IPS-15b (cell line): ENCODE results near the gene BCL2L2.
"Not testable (repeated sequence)": the region's sequence is repeated elsewhere in the genome, so short reads cannot be mapped to it uniquely, and the experiment has no call there.

ENCODE experiments used
- H3K27me3 ChIP-seq: one replicate; pipeline ENCODE4 v1.6.1; 2013; ENCODE audit warnings: low read length; ENCODE audit not compliant: control insufficient read depth, insufficient read depth
- H3K36me3 ChIP-seq: one replicate; pipeline ENCODE4 v1.6.1; 2013; ENCODE audit warnings: low read length; ENCODE audit not compliant: control insufficient read depth, insufficient read depth
- H3K4me1 ChIP-seq: one replicate; pipeline ENCODE4 v1.6.1; 2013; ENCODE audit warnings: mild to moderate bottlenecking, low read length; ENCODE audit not compliant: control insufficient read depth, insufficient read depth
- H3K4me3 ChIP-seq: one replicate; pipeline ENCODE4 v1.5.1; 2013; ENCODE audit warnings: low read depth, low read length
- H3K9ac ChIP-seq: one replicate; pipeline ENCODE4 v1.6.1; 2013; ENCODE audit warnings: low read depth, mild to moderate bottlenecking, low read length
- H3K9me3 ChIP-seq: one replicate; pipeline ENCODE4 v1.6.1; 2013; ENCODE audit warnings: mild to moderate bottlenecking, low read length; ENCODE audit not compliant: control insufficient read depth, insufficient read depth

Gene BCL2L2, protein sequence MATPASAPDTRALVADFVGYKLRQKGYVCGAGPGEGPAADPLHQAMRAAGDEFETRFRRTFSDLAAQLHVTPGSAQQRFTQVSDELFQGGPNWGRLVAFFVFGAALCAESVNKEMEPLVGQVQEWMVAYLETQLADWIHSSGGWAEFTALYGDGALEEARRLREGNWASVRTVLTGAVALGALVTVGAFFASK

DNA sequence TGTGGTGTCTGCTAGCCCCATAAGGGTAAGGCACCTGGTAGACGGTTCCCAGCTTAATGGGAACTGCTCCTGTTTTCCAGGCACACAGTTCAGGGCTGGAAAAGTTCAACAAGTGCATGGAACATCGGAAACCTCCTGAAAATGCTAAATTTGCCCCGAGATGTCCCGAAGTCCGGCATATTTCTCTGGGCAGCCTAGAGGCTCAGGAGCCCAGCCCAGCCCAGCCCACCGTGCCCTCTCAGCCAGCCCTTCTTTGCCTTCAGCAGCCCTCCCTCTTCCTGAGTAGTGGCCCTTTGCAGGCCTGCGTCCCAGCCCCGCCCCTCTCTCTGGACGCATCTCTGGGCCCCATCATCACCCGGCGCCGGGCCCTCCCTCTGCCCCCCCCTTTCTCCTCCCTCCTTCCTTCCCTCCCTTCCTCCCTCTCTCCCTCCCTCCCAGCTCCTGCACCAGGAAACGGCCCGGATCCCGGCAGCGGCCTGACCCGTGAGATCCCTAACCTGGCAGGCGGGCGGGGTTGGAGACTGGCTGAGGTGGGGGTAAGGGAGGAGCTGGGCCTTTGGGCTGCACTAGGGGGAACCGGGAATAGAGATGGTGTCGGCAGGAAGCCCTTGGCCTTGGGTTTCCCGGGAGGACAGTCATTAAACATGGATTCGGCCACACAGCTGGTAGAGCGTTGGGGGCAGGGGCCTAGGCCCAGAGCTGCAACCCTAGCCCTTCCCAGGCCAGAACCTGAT lies at the start of gene BCL2L2:
Gene BCL2L2 (plus strand): TSS at position 422 of the 734 bp plus-strand sequence. CDS start 935 bp downstream, outside the sequence.
- Histone ChIP-seq H3K4me1 (no peaks in the 10 kb centered on the region), H3K9ac (peak within 1 kb of the TSS; percentile 82), H3K27me3 (peaks cover 17% of the 10 kb centered on the region), H3K36me3 (peaks cover 6% of the 10 kb centered on the region), H3K9me3 (no peaks in the 10 kb centered on the region), H3K4me3 (peak within 1 kb of the TSS; percentile 85)

DNA sequence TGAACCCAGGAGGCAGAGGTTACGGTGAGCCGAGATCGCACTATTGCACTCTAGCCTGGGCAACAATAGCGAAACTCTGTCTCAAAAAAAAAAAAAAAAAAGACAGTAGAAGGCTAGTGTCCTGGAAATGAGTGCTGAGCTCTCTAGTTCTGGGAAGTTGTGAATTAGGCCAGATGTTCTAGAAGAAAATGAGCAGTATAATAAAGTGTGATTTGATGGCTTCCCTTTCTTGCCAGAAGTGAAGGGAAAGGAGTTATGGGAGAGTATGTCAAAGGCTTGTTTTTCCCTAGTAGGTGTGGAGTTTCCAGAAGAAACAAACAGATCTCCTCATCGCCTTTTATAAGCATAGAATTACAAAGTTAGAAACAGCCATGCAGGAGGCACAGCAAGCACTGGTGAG lies 48.4 kb upstream of the BCL2L2 start:
- H3K9ac ChIP-seq = no peak overlapping the region
- H3K9me3 ChIP-seq = no peaks in the 10 kb centered on the region
- no peaks in the 10 kb centered on the region for H3K27me3 ChIP-seq
- no peak overlapping the region for H3K4me3 ChIP-seq
- H3K4me1 ChIP-seq = peaks cover 1% of the 10 kb centered on the region
- H3K36me3 ChIP-seq = no peaks in the 10 kb centered on the region

DNA sequence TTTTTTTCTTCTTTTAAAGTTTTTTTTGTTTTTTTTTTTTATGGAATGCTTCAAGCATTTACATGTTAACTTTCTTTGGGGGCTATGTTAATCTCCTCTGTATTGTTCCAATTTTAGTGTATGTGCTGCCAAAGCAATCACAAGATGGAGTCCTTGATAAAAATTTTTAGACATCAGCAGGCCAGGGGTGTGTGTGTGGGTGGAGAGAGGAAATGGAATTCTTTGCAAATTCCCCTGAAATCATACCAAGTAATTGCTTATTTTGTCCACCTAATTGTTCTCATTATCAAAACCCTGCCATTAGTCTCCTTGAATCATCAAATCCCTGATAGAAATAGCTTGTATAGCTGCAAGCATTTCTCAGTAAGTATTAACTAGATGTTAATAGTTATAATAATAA lies 47.2 kb upstream of the BCL2L2 start:
- H3K36me3 ChIP-seq = no peaks in the 10 kb centered on the region
- H3K9ac ChIP-seq = no peak overlapping the region
- no peaks in the 10 kb centered on the region for H3K27me3 ChIP-seq
- no peaks in the 10 kb centered on the region for H3K4me1 ChIP-seq
- H3K4me3 ChIP-seq = no peak overlapping the region
- no peaks in the 10 kb centered on the region for H3K9me3 ChIP-seq

DNA sequence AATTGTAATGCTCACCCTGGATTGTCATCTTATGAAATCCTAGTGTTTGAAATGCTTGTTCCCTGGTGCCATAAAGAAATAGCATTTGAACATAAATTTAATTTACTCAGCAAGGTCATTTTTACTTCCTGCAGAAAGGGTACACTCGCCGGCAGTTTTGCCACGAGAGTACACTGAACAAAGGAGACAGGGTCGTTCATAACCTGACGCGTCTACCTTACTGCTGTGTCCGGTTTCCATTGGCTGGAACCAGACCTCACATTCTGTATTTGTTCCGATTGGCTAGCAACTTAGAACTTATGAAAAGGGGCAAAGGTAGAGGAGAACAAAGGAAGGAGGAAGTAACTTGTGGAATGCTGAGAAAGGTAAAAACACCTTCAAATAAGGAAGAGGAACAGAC lies 45.8 kb upstream of the BCL2L2 start:
- not testable (repeated sequence) for H3K9ac ChIP-seq, H3K9me3 ChIP-seq, H3K4me1 ChIP-seq, H3K4me3 ChIP-seq, H3K36me3 ChIP-seq, H3K27me3 ChIP-seq

DNA sequence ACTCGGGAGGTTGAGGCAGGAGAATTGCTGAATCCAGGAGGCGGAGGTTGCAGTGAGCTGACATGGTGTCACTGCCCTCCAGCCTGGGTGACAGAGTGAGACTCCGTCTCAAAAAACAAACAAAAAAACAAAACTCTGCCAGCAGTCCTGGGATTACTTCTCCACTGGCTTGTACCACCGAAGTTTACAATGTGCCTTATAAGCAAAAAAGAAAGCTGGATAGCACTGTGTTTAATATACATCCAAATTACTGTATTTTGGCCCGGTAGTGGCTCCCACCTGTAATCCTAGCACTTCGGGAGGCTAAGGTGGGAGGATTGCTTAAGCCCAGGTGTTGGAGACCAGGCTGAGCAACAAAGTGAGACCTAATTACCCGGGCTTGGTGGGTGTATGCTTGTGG lies 37.4 kb upstream of the BCL2L2 start:
- Histone ChIP-seq H3K36me3 (no peaks in the 10 kb centered on the region), H3K9me3 (no peaks in the 10 kb centered on the region), H3K27me3 (peaks cover 66% of the 10 kb centered on the region), H3K4me3 (no peak overlapping the region), H3K9ac (no peak overlapping the region), H3K4me1 (no peaks in the 10 kb centered on the region)

DNA sequence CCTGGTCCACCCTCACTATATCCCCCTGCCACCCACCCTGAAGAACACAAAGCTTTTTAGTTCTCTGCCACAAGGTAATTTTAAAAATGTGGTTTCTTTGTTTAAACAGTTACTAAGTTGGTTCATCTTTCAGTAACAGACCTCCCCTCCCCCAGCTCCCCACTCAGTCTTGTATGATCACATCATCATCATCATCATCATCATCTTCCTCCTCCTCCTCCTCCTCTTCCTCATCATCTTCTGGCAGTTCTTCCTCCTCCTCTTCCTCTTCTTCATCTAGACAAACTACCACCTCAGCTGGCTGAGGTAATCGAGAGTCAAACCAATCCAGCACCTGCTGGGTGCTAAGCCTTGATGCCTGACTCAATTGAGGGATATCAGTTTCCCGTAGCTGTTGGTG lies 31.2 kb upstream of the BCL2L2 start:
- H3K4me1 ChIP-seq = peaks cover 8% of the 10 kb centered on the region
- no peak overlapping the region for H3K9ac ChIP-seq
- no peaks in the 10 kb centered on the region for H3K36me3 ChIP-seq
- H3K27me3 ChIP-seq = peaks cover 79% of the 10 kb centered on the region
- H3K4me3 ChIP-seq = no peak overlapping the region
- no peaks in the 10 kb centered on the region for H3K9me3 ChIP-seq

DNA sequence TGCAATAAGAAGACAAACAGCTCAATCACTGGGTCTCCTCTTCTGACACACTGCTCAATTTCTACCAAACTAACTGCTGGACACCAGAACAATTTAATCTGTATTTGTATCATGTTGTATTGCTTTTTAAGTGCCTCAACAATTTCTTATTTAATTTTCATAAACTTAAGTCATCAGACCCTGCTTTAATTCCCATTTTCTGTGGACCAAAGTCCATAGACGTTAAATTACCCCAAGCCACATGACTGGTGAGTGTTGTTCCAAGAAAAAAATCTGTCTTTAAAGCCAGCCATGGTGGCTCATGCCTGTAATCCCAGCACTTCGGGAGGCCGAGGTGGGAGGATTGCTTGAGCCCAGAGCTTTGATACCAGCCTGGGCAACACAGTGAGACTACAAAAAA lies 29.4 kb upstream of the BCL2L2 start:
- Histone ChIP-seq H3K9ac (no peak overlapping the region), H3K36me3 (no peaks in the 10 kb centered on the region), H3K4me3 (no peak overlapping the region), H3K4me1 (peaks cover 9% of the 10 kb centered on the region), H3K27me3 (peaks cover 78% of the 10 kb centered on the region), H3K9me3 (no peaks in the 10 kb centered on the region)

DNA sequence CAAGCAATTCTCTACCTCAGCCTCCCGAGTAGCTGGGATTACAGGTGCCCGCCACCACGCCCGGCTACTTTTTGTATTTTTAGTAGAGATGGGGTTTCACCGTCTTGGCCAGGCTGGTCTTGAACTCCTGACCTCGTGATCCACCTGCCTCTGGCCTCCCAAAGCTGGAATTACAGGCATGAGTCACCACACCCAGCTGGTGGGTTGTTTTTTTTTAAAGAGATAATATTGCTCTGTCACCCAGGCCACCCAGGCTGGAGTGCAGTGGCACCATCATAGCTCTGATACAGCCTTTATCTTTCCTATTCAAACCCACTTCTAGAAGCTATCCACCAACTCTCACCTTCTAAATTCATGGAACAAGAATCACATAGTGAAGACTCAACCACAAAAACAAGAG lies 28.7 kb upstream of the BCL2L2 start:
- not testable (repeated sequence) for H3K4me3 ChIP-seq, H3K4me1 ChIP-seq, H3K9me3 ChIP-seq, H3K9ac ChIP-seq, H3K36me3 ChIP-seq
- peaks cover 79% of the 10 kb centered on the region for H3K27me3 ChIP-seq

DNA sequence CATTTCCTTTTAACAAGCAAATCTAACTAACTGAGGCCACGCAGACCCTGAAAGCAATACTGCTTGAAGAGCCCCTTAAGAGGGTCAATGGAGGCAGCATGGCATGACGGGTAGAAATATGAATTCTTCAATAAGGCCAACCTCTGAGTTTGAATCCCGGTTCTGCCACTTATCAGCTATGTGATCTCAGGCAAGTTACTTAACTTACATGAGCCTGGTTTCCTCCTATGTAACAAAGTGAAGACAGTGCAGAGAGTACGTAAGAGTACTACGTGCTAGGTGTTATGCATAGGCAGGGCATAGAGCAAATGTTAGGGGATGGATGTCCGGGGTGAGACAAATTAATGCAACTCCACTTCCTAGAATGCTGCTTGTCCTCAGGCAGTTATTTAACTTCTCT lies 25.4 kb upstream of the BCL2L2 start:
- peaks cover 70% of the 10 kb centered on the region for H3K27me3 ChIP-seq
- no peaks in the 10 kb centered on the region for H3K9me3 ChIP-seq
- no peak overlapping the region for H3K4me3 ChIP-seq
- no peaks in the 10 kb centered on the region for H3K36me3 ChIP-seq
- no peak overlapping the region for H3K9ac ChIP-seq
- peaks cover 9% of the 10 kb centered on the region for H3K4me1 ChIP-seq

DNA sequence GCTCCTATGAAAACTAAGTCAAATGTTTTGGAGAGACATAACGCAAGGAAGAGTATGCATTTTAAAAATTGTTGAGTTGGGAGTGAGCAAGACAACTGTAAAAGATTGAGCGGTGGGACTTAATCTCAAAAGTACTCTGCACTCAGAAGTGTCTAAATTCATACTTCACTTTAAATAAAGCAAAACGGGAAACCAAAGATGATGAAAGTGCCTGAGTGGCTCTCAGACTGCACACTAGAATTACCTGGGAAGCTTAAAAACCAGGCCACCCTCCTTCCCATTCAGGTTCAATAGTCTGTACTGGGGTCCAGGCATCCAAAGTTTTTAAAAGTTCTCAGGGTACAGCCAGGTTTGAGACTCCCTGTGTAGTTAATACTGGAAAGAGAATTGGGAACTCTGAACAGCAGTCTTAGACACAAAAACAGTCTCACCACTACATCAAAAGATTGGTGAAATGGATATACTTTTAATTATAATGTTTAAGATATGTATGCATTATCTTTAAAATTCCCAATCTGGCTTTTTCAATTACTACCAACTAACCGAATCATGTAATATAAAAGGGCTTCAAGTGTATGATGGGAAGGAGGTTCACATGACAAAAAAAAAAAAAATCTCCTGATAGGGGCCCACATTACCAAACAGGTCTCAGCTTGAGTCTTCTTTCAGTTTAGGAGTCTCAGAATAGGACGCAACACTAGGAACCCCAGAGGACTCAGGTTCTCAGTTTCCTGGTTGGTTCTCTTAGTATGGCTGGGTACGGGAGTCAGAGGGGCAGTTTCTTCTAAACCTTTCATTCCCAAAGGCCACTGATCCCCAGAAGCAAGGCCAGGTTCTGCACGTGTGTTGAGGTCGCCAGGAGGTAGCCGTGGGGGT lies 21.7 kb upstream of the BCL2L2 start:
- H3K27me3 ChIP-seq = peaks cover 66% of the 10 kb centered on the region
- H3K9ac ChIP-seq = peak overlapping the region; percentile 65
- no peaks in the 10 kb centered on the region for H3K36me3 ChIP-seq
- H3K4me1 ChIP-seq = peaks cover 6% of the 10 kb centered on the region
- no peaks in the 10 kb centered on the region for H3K9me3 ChIP-seq
- H3K4me3 ChIP-seq = peak overlapping the region; percentile 87

DNA sequence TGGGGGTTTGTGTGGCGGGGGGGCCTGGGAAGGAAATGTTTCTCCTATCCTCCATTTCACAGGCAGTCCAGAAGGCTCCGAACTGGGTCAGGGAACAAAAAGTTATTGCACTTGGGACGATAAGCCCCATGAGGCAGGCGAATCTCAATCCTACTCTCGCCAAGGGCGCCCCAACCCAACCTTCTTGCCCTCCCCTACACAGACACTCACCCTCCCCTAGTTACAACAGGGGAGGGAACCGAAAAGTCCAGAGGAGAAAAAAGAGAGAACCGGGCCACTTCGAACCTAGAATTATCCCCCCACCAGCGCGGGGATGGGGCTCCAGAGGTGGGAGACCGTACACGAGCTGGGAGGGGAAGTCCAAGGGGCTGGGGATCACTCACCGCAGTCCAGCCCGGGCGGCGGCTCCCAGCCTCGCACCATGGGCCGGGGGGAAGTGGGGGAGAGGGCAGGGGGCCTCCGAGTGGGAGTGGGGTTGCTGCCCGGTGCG lies 21.1 kb upstream of the BCL2L2 start:
- H3K4me1 ChIP-seq = no peaks in the 10 kb centered on the region
- H3K36me3 ChIP-seq = no peaks in the 10 kb centered on the region
- peak overlapping the region; percentile 65 for H3K9ac ChIP-seq
- peak overlapping the region; percentile 87 for H3K4me3 ChIP-seq
- H3K9me3 ChIP-seq = no peaks in the 10 kb centered on the region
- H3K27me3 ChIP-seq = peaks cover 70% of the 10 kb centered on the region
